ENCODE results near the gene ZNF221. TPM values are rescaled to one million over a fixed set of nuclear protein-coding genes. Genes with fewer than 3 reads are reported as not detected.

ZNF221 gene
- total RNA-seq, 1 donor from 2014 or later, result 2.6 TPM

Other genes starting within 250 kb of the ZNF221 start
- not detected in 2 replicates for gene IRGC, start 235.2 kb upstream of the ZNF221 start, total RNA-seq
- gene SMG9, start 196.3 kb upstream of the ZNF221 start, total RNA-seq, result 91.2 and 105 TPM in 2 replicates
- 137 and 154 TPM in 2 replicates for gene KCNN4, start 170.3 kb upstream of the ZNF221 start, total RNA-seq
- gene LYPD5, start 148.8 kb upstream of the ZNF221 start, total RNA-seq, result 0.44 TPM in 1 of 2 replicates, not detected in the other
- gene ZNF283, start 123.9 kb upstream of the ZNF221 start, total RNA-seq, result 10.4 and 13.0 TPM in 2 replicates
- 1.7 and 1.9 TPM in 2 replicates for gene ZNF404, start 67.3 kb upstream of the ZNF221 start, total RNA-seq
- gene ZNF45, start 15.9 kb upstream of the ZNF221 start, total RNA-seq, result 17.2 and 19.1 TPM in 2 replicates
- 7.0 and 9.4 TPM in 2 replicates for gene ZNF155, start 33.0 kb downstream of the ZNF221 start, total RNA-seq
- gene ZNF230, start 51.7 kb downstream of the ZNF221 start, total RNA-seq, result 12.1 and 15.0 TPM in 2 replicates
- gene ZNF222, start 74.2 kb downstream of the ZNF221 start, total RNA-seq, result 6.0 and 6.7 TPM in 2 replicates
- gene ZNF223, start 100.8 kb downstream of the ZNF221 start, total RNA-seq, result 3.6 and 4.5 TPM in 2 replicates
- 2.1 and 2.3 TPM in 2 replicates for gene ZNF284, start 120.9 kb downstream of the ZNF221 start, total RNA-seq
- 49.2 and 53.3 TPM in 2 replicates for gene ZNF224, start 143.1 kb downstream of the ZNF221 start, total RNA-seq
- 7.9 and 9.2 TPM in 2 replicates for gene ZNF225, start 162.2 kb downstream of the ZNF221 start, total RNA-seq
- gene ZNF234, start 190.3 kb downstream of the ZNF221 start, total RNA-seq, result 14.8 and 18.8 TPM in 2 replicates
- 37.7 and 38.3 TPM in 2 replicates for gene ZNF226, start 213.9 kb downstream of the ZNF221 start, total RNA-seq